ENCODE measurements around the gene DBR1. TPM values are rescaled to one million over a fixed set of nuclear protein-coding genes. Genes with fewer than 3 reads are reported as not detected.

The DBR1 gene
- total RNA-seq, 6 donors from 2014 or later = 3.7 to 20.6 (median 14.4) TPM

DNA sequence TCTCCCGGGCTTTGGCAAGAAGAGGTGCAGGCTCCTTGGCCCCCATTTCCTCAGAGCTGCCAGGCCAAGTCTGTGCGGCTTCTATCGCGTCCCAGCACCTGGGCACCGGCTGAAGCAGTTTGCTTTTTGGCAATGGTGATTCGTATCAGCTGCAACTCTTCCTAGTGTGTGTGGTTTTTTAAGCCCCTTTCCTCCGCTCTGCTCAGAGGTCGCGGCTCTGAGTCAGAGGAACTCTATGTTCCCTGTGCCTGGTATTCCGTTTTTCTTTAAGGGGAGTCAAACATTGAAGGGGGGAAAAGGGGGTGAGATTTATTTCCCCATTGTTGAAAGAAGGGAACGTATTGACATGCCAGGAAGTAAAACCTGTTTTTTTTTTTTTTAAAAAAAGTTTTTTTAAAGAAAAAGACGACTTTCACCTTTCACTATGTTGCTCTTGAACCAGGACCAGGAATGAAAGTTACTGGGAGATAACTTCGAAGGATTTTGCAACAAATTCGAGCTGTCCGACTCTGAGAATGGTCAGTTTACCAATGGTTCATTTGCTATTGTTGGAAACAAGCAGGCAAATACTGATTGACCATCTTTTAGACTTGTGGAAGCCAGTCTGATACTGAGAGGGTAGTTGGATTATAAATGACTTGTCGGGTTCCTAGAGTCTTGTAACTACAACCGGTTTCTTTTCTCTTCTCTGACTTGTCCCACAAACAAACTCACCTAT, 13.5 kb upstream of the DBR1 start:
- no peaks in the 10 kb centered on the region for H3K36me3 ChIP-seq
- ATAC-seq (ENCODE audit: low FRiP score in 2 of 2) (peak; percentile 74 to 77), DNase-seq (peak in 1 of 2 donors; percentile 45)
- H3K9me3 ChIP-seq = no peaks in the 10 kb centered on the region
- peaks cover 20 to 30% (median 22%) of the 10 kb centered on the region in 4 donors for H3K4me1 ChIP-seq
- WGBS, 2 donors = 4 to 9% methylated on average over 11 to 17 of the region's 17 CpGs
- TF ChIP-seq POLR2AphosphoS5 (IDR thresholded peaks at IDR 0.05) (peak; percentile 65 to 73), EP300 (IDR thresholded peaks at IDR 0.05) (peak in 2 of 4 donors; percentile 45 to 63), POLR2A (IDR thresholded peaks at IDR 0.05) (peak in 1 of 4 donors; percentile 15)
- TF ChIP-seq, protein P1, sequence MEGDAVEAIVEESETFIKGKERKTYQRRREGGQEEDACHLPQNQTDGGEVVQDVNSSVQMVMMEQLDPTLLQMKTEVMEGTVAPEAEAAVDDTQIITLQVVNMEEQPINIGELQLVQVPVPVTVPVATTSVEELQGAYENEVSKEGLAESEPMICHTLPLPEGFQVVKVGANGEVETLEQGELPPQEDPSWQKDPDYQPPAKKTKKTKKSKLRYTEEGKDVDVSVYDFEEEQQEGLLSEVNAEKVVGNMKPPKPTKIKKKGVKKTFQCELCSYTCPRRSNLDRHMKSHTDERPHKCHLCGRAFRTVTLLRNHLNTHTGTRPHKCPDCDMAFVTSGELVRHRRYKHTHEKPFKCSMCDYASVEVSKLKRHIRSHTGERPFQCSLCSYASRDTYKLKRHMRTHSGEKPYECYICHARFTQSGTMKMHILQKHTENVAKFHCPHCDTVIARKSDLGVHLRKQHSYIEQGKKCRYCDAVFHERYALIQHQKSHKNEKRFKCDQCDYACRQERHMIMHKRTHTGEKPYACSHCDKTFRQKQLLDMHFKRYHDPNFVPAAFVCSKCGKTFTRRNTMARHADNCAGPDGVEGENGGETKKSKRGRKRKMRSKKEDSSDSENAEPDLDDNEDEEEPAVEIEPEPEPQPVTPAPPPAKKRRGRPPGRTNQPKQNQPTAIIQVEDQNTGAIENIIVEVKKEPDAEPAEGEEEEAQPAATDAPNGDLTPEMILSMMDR (IDR thresholded peaks at IDR 0.05) = no peak
- H3K27ac ChIP-seq = peak overlapping the region; percentile 96 to 99 (median 97)
- peak overlapping the region; percentile 73 to 95 (median 82) for H3K4me3 ChIP-seq
- H3K27me3 ChIP-seq = no peaks in the 10 kb centered on the region

DNA sequence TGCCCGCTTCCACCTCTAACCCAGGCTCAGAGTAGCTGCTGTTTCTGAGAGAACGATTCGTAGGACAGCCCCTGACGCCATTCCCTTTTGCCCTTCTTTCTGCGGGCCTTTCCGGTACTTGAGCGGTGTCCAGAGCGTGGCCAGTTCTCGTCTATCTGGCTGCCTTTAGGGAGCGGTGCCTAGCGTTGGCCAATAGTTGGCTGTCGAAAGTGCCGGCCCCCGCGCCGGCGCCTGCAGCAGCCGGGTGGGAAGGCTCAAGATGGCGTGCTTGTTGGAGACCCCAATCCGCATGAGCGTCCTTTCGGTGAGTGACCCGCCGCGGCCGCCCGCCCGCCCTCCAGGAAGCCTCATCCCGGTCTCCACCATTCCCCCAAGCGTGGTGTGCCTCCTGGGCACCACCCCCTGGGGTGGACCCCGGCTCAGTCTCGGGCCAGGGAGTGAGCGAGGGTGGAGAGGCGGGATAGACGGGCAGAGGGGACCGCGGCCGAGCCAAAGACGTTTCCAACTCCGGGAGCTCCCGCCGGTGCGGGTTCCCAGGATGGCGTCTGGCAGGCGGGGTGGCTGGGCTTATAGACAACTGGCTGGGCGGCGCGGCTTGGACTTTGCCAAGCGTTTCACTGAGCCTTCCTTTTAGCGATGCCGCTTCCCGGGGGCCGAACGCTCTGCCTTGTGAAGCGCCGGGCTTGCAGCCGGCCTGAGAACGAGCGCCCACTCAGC, 12.7 kb upstream of the DBR1 start, which contains the start of gene ARMC8:
Gene ARMC8, plus strand, starts transcription at position 6 of the 717 bp plus-strand sequence. Its CDS starts 254 bp downstream, at position 260.
- DNase-seq = peak; percentile 50 to 93
- Histone ChIP-seq H3K27me3 (no peaks in the 10 kb centered on the region), H3K9me3 (no peaks in the 10 kb centered on the region), H3K27ac (peak within 1 kb of the TSS; percentile 96 to 99 (median 97)), H3K4me3 (peak within 1 kb of the TSS; percentile 73 to 95 (median 82)), H3K4me1 (peaks cover 20 to 30% (median 22%) of the 10 kb centered on the region in 4 donors), H3K36me3 (no peaks in the 10 kb centered on the region)
- TF ChIP-seq POLR2A (IDR thresholded peaks at IDR 0.05) = peak in 3 of 4 donors; percentile 70 to 80 (median 76)
- TF ChIP-seq, protein P1 (IDR thresholded peaks at IDR 0.05) = peak in 1 of 6 experiments; percentile 9
- TF ChIP-seq EP300 (IDR thresholded peaks at IDR 0.05) = no peak
- peak; percentile 66 to 89 for TF ChIP-seq POLR2AphosphoS5 (IDR thresholded peaks at IDR 0.05)
- peak; percentile 84 for ATAC-seq (ENCODE audit: low FRiP score in 2 of 2)
- WGBS, 2 donors = 1 to 2% methylated on average over 11 to 22 of the region's 59 CpGs

DNA sequence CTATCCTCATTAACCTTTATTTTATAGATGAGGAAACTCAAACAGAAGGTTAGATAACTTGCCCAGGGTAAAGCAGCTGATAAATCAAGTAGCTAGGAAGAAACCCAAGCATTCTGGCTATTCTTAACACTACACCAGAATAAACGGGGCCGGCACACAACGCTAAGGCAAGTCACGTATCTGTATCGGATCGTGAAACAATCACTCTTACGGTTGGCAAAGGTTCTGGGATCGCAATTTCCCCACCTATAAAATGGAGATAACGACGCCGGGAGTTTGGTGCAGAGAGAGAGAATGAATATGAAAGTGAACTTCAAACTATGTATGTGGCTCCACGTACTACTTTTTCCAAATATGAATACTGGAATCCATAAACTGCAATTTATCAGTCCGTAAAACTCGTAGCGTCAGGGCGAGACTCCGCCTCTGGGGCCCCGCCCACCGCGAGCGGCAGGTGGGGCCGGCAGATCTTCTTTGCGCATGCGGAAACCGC, 12.1 kb upstream of the DBR1 start:
- WGBS, 2 donors = 1% methylated on average over 25 of the region's 25 CpGs
- H3K36me3 ChIP-seq = no peaks in the 10 kb centered on the region
- peak overlapping the region; percentile 96 to 99 (median 97) for H3K27ac ChIP-seq
- H3K4me1 ChIP-seq = peaks cover 20 to 30% (median 22%) of the 10 kb centered on the region in 4 donors
- H3K9me3 ChIP-seq = no peaks in the 10 kb centered on the region
- ATAC-seq (ENCODE audit: low FRiP score in 2 of 2) (peak; percentile 98), DNase-seq (peak; percentile 94 to 97)
- peak overlapping the region; percentile 73 to 95 (median 82) for H3K4me3 ChIP-seq
- TF ChIP-seq POLR2AphosphoS5 (IDR thresholded peaks at IDR 0.05) = no peak
- TF ChIP-seq EP300 (IDR thresholded peaks at IDR 0.05) = no peak
- TF ChIP-seq POLR2A (IDR thresholded peaks at IDR 0.05) = no peak
- TF ChIP-seq, protein P1 (IDR thresholded peaks at IDR 0.05) = no peak
- H3K27me3 ChIP-seq = no peaks in the 10 kb centered on the region

DNA sequence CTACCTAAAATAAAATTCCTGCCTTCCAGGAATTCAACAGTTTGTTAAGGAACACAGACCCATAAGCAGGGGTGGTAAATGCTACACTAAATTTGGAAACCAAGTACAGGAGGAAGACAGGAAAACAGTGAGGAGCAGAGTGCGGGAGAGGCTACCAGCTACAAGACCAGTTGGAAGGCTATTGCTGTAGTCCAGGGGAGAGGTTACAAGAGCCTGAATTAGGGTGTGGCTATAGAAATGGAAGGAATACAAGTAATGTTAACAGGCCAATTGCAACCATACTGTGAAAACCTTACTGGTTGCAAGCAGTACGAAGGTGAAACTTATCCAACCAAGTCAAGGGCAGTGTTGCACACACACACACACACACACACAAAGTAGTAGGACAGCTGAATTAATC, 11.5 kb upstream of the DBR1 start:
- no peaks in the 10 kb centered on the region for H3K9me3 ChIP-seq
- ATAC-seq (ENCODE audit: low FRiP score in 2 of 2) (no peak), DNase-seq (no peak)
- peaks cover 20 to 25% (median 22%) of the 10 kb centered on the region in 4 donors for H3K4me1 ChIP-seq
- H3K27ac ChIP-seq = no peak overlapping the region
- no peaks in the 10 kb centered on the region for H3K27me3 ChIP-seq
- TF ChIP-seq, protein P1 (IDR thresholded peaks at IDR 0.05) = no peak
- no peak for TF ChIP-seq POLR2AphosphoS5 (IDR thresholded peaks at IDR 0.05)
- TF ChIP-seq POLR2A (IDR thresholded peaks at IDR 0.05) = no peak
- TF ChIP-seq EP300 (IDR thresholded peaks at IDR 0.05) = no peak
- H3K4me3 ChIP-seq = peak overlapping the region in 3 of 4 donors; percentile 80 to 95 (median 85)
- H3K36me3 ChIP-seq = no peaks in the 10 kb centered on the region
- 66 to 67% methylated on average over 2 of the region's 2 CpGs for WGBS, 2 donors

Measured in upper lobe of left lung (tissue), 6 donors.